VCaP (cell line): ENCODE results near the gene ANKRD53.

Experiments
- H3K27ac ChIP-seq: fragments of 450-650 bp; 2 replicates; pipeline ENCODE4 v1.5.1; 2017
- CTCF ChIP-seq: fragments of 450-650 bp; conservative IDR thresholded peaks from 2 replicates; pipeline ENCODE4 v1.5.1; 2017; ENCODE audit warnings: mild to moderate bottlenecking, moderate library complexity

The ANKRD53 gene

GRCh38 chr2:70959271-70959761, 19.1 kb upstream of the ANKRD53 start:
- no peak for TF ChIP-seq CTCF

DNA sequence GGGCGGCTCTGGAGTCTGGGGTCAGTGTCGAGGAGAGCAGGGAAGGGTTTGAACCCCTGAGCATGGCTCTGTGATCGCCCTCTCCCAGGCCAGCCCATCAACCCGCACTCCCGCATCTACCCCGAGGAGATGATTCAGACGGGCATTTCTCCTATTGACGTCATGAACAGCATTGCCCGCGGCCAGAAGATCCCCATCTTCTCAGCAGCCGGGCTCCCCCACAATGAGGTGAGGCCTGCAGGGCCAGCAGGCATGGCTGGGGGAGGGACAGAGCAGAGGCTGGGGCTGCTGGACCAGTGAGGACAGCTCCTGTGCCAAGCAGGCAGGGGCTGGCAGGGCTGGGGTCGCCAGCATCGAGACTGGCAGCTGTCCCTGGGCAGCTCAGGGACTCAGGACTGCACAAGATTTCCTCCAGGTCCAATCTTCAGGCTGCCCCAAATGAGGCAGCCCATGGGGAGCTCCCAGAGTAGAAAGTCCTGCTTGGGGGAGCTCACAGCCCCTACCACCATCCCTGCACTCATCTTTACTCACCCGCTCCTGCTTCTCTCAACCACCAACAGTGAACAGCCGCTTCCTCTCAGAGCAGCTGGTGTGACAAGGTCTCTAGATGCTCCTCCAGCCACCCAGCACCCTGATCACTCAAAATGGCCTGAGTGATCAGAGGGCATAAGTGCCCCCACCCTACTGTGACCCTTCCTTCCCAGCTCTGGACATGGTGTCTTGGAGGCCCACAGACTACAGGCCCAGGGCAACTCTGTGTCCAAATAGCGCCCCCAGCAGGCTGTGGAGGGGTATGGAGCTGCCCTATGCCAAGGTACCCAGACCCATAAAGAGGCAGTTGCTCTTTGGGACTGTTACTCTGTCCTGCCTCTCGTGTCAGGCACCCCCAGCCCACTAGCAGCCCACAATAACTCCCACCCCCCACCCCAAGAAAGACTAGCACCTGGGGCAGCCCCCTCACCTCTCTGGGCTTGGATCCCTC, 18.3 kb upstream of the ANKRD53 start:
- no peak for TF ChIP-seq CTCF
- H3K27ac ChIP-seq: no peak overlapping the region

More at GRCh38 chr2:70959271-70959761, 19.1 kb upstream of the ANKRD53 start:
- H3K27ac ChIP-seq: no peak overlapping the region

GRCh38 chr2:70960833-70961647, 17.4 kb upstream of the ANKRD53 start:
- H3K27ac ChIP-seq: no peak overlapping the region
- TF ChIP-seq CTCF: no peak

DNA sequence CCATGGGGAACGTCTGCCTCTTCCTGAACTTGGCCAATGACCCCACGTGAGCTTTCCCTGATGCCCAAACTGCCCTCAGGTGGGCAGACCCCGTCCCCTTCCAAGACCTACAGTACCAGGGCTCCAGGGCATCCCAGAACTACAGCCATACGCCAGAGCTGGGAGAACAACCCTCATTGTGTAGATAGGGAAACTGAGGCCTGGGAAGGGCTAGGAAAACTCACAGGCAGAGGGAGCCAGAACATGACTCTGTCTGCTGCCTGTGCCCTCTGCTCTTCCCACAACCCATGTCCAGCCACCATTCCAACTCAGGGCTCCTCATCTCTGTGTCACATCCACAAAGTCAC, 16.8 kb upstream of the ANKRD53 start:
- no peak overlapping the region for H3K27ac ChIP-seq
- no peak for TF ChIP-seq CTCF

GRCh38 chr2:70962211-70962884, 16.1 kb upstream of the ANKRD53 start:
- no peak for TF ChIP-seq CTCF
- no peak overlapping the region for H3K27ac ChIP-seq

GRCh38 chr2:70962885-70963878, 15.2 kb upstream of the ANKRD53 start:
- H3K27ac ChIP-seq: no peak overlapping the region
- no peak for TF ChIP-seq CTCF
